Measurements from ENCODE around the gene TBC1D25. TPM values are rescaled to one million over a fixed set of nuclear protein-coding genes. Genes with fewer than 3 reads are reported as not detected.
"Not testable (repeated sequence)": the region's sequence is repeated elsewhere in the genome, so short reads cannot be mapped to it uniquely, and the experiment has no call there.

TBC1D25 gene
- total RNA-seq, 1 experiment from 2014 or later: 1.6 TPM

DNA sequence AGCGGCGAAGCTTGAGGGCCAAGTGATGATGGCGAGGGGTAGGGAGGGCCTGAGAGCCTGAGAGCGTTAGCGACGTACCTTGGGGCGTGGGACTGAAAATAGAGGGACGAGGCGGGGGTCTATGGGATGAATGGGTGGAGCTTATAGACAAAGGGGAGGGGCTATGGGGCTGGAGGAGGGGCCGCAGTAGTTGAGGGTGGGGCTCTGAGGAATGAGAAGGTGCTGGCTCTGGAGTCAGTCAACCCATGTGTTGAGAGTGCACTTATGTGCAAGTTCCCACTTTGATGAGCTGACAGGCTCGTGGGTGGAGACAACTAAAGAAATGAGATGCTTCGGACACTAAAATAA lies 488 bp downstream of the TBC1D25 start:
- in situ Hi-C loops (cut with HindIII; ENCODE audit: low pct_unique_long_range_greater_than_20kb, low sequenced_read_pairs): no loop called here

DNA sequence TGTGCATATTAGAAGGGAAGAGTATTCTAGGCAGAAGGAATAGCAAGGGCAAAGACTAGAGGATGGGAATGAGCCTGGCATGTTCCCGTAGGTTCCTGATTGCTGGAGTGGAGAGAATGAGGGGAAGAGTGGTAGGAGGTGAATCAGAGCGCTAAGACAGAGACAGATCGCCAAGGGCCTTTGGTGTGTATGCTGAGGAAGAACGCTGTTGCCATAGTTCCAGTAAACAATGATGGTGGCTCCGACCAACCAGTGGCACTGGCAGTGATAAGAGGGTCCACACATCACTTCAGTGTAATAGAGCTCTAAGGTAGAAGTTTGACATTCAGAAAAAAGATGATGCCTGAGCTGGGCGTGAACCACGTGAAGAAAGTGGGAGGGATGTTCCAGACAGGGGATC lies 966 bp downstream of the TBC1D25 start:
- in situ Hi-C loops (cut with HindIII; ENCODE audit: low pct_unique_long_range_greater_than_20kb, low sequenced_read_pairs): no loop called here
- DNase-seq (ENCODE audit: low read depth): peak; percentile 38

More for the DNA sequence above, 488 bp downstream of the TBC1D25 start:
- no peak for DNase-seq (ENCODE audit: low read depth)

DNA sequence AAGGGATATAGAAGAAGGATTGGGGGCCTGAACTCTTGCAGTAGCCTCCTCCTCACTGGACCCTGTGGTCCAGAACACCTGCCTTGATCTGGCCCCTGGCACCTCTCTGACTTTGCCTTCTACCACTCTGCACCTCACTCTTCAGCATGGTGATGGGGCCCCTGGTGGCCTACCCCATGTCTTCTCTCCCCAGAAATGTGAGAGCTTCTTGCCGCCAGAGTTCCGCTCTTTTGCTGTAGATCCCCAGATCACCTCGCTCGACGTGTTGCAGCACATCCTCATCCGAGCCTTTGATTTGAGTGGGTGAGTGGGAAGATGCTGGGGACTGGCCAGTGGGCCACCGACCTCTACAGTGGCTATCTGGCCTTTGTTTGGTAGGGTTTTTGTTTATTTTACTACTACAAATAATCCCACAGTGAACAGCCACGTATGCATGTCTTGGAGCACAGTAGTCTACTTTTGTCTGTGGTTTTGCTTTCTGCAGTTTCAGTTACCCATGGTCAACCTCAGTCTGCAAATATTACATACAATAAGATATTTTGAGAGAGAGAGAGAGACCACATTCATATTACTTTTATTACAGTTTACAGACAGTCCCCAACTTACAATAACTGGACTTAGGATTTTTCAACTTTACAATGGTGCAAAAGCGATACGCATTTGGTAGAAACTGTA lies 1.8 kb downstream of the TBC1D25 start:
- no peak for DNase-seq (ENCODE audit: low read depth)
- in situ Hi-C loops (cut with HindIII; ENCODE audit: low pct_unique_long_range_greater_than_20kb, low sequenced_read_pairs): no loop called here

DNA sequence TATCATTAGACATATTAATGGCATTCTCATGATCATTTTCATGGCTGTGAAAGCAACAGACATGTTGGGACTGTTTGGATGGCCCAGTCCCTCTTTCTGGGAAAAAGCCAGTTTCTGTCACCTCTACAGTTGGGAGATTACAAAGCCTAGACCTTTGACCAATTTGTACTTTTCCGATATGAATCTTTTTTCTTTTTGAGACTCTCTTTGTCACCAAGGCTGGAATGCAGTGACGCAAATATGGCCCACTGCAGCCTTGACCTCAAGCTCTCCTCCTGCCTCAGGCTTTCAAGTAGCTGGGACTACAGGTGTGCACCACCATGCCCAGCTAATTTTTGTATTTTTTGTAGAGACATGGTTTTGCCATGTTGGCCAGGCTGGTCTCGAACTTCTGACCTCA lies 9.4 kb downstream of the TBC1D25 start:
- DNase-seq (ENCODE audit: low read depth): no peak
- in situ Hi-C loops (cut with HindIII; ENCODE audit: low pct_unique_long_range_greater_than_20kb, low sequenced_read_pairs): no loop called here

DNA sequence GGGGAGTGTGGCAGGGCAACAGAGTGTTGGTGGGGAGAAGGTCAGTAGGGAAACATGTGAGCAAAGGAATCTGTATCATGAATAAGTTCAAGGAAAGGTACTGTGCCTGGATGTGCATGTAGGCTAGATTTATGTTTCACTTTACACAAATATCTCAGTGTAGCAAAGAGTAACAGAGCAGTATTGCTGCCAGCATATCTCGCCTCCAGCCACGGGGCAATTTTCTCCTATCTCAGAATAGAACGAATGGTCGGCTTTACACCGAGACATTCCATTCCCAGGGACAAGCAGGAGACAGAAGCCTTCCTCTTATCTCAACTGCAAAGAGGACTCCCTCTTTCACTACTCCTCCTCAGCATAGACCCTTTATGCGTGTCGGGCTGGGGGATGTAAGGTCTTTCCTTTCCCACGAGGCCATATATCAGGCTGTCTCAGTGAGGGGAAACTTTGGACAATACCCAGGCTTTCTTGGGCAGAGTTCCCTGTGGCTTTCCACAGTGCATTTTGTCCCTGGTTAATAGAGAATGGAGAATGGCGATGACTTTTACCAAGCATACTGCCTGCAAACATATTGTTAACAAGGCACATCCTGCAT lies 16.3 kb downstream of the TBC1D25 start:
- DNase-seq (ENCODE audit: low read depth); in situ Hi-C loops (cut with HindIII; ENCODE audit: low pct_unique_long_range_greater_than_20kb, low sequenced_read_pairs): not testable (repeated sequence)

DNA sequence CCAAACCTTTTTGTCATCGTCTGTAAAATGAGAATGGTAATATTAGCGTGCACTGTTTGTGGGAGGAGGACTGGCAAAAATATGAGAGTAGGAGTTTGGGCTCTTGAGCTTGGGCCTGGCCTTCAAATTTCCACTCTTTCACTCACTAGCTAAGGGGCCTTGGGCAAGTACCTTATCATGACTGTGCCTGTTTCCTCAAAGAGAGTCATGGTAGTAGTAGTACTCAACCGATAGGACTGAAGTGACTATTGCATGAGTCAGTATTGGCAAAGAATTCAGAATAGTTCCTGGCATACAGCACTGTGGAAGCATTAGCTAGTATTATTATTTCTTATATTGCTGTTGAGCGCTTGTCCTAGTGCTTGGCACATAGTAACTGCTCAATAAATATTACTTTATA lies 18.8 kb downstream of the TBC1D25 start:
- no peak for DNase-seq (ENCODE audit: low read depth)
- in situ Hi-C loops (cut with HindIII; ENCODE audit: low pct_unique_long_range_greater_than_20kb, low sequenced_read_pairs): no loop called here

DNA sequence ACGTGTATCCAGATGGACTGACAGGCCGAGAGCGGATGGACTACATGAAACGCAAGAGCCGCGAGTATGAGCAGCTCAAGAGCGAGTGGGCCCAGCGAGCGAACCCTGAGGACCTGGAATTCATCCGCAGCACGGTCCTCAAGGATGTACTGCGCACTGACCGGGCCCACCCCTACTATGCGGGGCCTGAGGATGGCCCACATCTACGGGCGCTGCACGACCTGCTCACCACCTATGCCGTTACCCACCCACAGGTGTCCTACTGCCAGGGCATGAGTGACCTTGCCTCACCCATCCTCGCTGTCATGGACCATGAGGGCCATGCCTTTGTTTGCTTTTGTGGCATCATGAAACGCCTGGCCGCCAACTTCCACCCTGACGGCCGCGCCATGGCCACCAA lies 20.1 kb downstream of the TBC1D25 start:
- DNase-seq (ENCODE audit: low read depth): no peak
- in situ Hi-C loops (cut with HindIII; ENCODE audit: low pct_unique_long_range_greater_than_20kb, low sequenced_read_pairs): no loop called here

DNA sequence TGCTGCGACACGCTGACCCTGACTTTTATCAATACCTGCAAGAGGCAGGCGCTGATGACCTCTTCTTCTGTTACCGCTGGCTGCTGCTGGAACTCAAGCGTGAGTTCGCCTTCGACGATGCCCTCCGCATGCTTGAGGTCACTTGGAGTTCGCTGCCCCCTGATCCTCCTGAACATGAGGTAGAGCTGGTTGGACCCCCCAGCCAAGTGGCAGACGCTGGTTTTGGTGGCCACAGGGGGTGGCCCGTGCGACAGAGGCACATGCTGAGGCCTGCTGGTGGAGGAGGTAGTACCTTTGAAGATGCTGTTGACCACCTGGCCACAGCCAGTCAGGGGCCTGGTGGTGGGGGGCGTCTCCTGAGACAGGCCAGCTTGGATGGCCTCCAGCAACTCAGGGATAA lies 20.5 kb downstream of the TBC1D25 start:
- in situ Hi-C loops (cut with HindIII; ENCODE audit: low pct_unique_long_range_greater_than_20kb, low sequenced_read_pairs): no loop called here
- DNase-seq (ENCODE audit: low read depth): no peak

DNA sequence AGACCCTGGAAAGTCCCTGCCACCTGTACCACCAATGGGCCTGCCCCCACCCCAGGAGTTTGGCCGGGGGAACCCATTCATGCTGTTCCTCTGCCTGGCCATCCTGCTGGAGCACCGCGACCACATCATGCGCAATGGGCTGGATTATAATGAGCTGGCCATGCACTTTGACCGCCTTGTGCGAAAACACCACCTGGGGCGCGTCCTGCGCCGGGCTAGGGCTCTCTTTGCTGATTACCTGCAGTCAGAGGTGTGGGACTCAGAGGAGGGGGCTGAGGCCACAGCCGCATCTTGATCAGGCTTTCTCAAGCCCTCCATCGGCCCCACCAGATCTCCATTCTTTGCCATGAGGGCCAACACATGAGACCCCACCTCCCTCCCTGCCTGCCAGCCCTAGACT lies 21.2 kb downstream of the TBC1D25 start:
- in situ Hi-C loops (cut with HindIII; ENCODE audit: low pct_unique_long_range_greater_than_20kb, low sequenced_read_pairs): no loop called here
- no peak for DNase-seq (ENCODE audit: low read depth)

DNA sequence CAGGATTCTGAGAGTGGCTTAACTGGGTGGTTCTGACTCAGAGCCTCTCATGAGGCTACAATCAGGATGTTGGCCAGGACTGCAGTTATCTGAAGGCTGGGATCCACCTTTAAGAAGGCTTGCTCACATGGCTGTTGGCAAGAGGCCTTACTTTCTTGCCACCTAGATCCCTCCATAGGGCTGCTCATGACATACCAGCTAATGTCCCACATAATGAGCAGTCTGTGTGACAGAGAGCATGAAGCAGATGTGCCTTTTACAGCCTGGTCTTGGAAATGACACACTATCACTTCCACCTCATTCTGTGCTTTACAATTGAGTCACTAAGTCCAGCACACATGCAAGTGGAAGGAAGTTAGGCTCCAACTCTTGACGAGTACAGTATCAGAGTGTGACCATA lies 30.4 kb downstream of the TBC1D25 start:
- in situ Hi-C loops (cut with HindIII; ENCODE audit: low pct_unique_long_range_greater_than_20kb, low sequenced_read_pairs): no loop called here
- DNase-seq (ENCODE audit: low read depth): no peak

DNA sequence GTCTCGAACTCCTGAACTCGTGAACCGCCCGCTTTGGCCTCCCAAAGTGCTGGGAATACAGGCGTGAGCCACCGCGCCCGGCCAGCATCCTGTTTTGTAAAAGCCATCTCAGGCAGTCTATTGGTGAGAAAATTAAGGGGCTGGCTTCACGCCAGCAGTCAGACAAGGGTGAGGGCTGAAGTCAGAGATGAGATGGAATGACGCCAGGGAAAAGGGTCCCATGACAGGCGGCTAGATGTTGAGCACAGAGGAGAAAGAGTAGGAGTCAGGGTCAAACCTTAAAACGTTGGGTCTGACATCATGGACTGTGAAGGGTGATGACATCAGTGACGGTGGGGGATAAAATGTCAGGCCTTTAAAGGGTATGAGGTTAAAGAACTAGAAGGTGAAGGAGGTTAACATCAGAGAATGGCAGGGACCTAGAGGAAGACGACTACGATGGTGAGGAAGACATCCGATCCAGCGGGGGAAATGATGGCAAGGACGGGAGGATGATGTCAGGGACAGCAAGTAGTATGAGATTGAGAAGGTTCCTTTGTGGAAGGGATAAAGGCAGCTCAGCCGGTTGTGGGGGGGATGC lies 34.3 kb downstream of the TBC1D25 start:
- DNase-seq (ENCODE audit: low read depth): no peak
- in situ Hi-C loops (cut with HindIII; ENCODE audit: low pct_unique_long_range_greater_than_20kb, low sequenced_read_pairs): no loop called here

DNA sequence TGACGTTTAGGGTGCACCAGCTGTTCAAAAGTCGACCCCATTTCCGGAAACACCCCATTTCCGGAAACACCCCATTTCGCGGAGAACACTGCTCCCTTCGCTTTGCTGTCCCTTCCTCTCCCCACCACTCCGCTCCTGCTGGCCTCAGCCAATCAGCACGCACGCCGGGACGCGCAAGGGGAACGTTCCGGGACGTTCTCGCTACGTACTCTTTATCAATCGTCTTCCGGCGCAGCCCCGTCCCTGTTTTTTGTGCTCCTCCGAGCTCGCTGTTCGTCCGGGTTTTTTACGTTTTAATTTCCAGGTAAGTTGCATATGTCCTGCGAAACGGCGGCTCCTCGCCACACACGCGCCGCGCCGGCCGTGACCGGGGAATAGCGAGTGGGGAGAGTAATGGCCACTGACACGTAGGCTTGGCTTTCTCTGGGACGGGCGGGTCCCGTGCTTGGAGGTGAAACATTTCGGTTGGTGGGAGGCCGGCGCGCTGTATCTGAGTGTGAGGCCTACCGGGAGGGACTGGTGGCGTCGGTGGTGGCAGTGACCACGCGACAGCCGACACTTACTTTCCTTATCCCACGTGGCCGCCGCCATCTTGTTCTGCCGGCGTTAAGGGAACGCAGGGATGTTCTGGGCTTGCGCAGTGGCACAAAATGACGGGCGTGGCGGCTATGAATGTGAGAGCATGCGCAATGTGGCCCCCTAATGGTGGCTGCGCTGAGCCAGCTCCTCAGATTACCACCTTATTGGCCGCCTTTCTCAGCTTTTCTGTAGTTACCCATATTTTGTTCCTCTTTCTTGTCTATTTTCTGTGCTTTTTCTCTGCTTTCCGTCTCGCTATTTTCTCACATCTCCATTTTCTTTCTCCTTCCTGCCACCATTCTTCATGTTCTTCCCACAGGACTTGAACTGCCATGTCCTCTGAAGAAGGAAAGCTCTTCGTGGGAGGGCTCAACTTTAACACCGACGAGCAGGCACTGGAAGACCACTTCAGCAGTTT lies 35.1 kb downstream of the TBC1D25 start, which contains the start of gene RBM3:
Gene RBM3, plus strand, starts transcription at position 215 of the 997 bp plus-strand sequence. Its CDS starts 697 bp downstream, at position 912.
- DNase-seq (ENCODE audit: low read depth): peak; percentile 90
- in situ Hi-C loops (cut with HindIII; ENCODE audit: low pct_unique_long_range_greater_than_20kb, low sequenced_read_pairs): no loop called here

DNA sequence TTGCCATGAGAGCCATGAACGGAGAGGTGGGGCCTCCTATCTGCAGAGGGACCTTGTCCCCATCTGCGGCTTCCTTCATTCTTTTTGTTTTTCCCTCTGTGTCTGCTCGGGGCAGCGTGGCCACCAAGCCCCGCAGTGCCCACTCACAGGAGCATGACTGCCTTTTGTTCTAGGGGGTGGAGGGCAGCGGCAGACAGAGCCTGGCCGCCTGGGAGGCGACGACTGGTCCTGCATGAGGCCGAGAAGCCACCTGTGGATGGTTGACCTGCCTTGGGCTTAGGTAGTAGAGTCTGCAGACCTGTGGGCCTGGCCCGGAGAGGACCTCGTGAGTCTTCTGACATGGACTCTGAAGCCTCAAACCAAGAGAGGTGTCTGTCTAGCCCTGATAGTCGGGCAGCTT lies 36.1 kb downstream of the TBC1D25 start:
- in situ Hi-C loops (cut with HindIII; ENCODE audit: low pct_unique_long_range_greater_than_20kb, low sequenced_read_pairs): no loop called here
- no peak for DNase-seq (ENCODE audit: low read depth)

DNA sequence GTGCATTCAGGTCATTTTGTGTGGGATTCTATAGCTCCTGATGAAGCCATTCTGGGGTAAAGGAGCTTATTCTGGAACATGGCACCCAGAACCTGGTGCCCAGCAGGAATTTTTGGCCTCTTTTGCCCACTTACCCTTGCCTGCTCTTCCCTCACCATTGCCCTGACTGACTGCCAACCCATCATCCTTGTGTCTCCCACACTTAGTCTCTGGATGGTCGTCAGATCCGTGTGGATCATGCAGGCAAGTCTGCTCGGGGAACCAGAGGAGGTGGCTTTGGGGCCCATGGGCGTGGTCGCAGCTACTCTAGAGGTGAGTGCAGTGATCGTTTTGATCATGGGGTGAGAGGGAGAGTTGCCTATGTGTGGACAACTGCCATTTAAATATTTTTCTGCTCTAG lies 36.6 kb downstream of the TBC1D25 start:
- in situ Hi-C loops (cut with HindIII; ENCODE audit: low pct_unique_long_range_greater_than_20kb, low sequenced_read_pairs): no loop called here
- DNase-seq (ENCODE audit: low read depth): no peak

DNA sequence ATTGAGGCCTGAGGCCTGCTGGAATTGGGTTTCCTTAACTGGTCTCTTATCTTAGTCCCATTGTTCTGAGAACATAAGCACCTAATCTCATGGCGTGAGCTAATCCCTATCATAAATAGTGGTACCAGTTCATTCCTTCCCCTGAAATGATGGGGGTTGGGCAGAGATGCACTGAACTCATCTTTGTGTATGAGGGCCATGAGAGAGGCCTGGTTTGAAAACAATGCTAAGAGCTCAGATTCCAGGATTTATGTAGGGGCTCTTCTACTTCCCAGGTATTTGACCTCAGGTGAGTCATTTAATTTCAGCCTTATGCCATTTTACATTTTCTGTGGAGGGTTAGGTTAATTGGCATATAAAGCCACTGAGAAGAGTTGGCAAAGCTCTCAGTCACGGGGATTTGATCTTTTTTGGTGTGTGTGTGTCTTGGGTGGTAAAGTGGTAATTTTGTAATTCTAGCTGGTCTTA lies 39.2 kb downstream of the TBC1D25 start:
- in situ Hi-C loops (cut with HindIII; ENCODE audit: low pct_unique_long_range_greater_than_20kb, low sequenced_read_pairs): no loop called here
- no peak for DNase-seq (ENCODE audit: low read depth)

DNA sequence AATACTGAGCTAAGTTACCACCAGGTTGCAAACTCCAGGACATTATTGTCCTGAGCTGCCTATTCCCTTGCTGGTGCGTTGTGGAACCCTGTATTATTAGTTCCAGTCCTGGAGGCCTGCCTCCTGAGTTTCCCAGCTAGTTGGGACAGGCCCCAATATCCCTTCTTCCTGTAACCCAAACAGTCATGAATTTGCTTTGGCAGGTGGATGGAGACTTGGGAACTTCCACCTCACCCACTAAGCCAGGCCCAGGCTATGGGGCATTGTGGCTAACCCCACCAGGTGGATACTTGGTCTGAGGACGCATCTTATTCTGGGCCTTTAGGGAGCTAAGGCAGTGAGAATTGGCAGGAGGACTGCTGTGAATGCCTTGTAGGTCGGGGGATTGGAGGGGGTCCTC lies 39.7 kb downstream of the TBC1D25 start:
- in situ Hi-C loops (cut with HindIII; ENCODE audit: low pct_unique_long_range_greater_than_20kb, low sequenced_read_pairs): no loop called here
- DNase-seq (ENCODE audit: low read depth): no peak

DNA sequence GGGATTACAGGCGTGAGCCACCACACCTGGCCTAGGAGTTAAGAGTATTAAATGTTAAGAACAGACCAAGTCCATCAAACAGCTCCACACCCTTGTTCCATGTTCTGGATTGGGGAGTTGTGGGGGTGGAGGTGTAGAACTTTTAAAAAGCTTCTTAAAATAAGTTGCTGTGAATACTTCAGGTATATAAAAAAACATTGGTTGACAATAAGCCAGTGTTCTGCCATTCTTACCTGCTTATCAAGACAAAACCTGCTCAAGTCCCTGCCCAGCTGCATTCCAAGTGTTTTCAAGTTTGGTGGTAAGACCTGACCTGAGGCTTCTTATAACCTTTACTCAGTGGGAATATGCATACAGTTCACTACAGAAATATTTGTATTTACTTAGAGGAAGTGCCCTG lies 41.1 kb downstream of the TBC1D25 start:
- DNase-seq (ENCODE audit: low read depth): no peak
- in situ Hi-C loops (cut with HindIII; ENCODE audit: low pct_unique_long_range_greater_than_20kb, low sequenced_read_pairs): no loop called here

DNA sequence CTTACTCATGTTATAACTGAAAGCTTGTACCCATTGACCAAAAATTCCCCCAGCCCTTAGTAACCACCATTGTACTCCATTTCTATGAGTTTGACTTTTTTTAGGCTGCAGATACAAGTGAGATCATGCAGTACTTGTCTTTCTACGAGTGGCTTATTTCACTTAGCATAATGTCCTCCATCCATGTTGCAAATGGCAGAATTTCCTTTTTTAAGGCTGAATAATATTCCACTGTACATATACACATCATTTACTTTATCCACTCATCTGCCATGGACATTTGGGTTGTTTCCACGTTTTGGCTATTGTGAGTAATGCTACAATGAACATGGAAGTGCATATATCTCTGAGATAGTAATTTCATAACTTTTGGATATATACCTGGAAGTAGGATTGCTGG lies 45.2 kb downstream of the TBC1D25 start:
- no peak for DNase-seq (ENCODE audit: low read depth)
- in situ Hi-C loops (cut with HindIII; ENCODE audit: low pct_unique_long_range_greater_than_20kb, low sequenced_read_pairs): no loop called here
